ENCODE measurements around the gene KL. TPM values are rescaled to one million over a fixed set of nuclear protein-coding genes. Genes with fewer than 3 reads are reported as not detected.

KL gene
- total and polyA plus RNA-seq, 2 of the 8 experiments (the other 6 are each of a cell fraction or from before 2014, with no cell fraction given): 0.02 TPM; not detected in 1

- ChIA-PET CTCF (ENCODE audit: partially characterized antibody) (interaction anchor here (0.6 to 1.5 kb wide), 2 partner anchors 12 to 152 kb away, joined by 3 to 4 read pairs; no protein-coding TSS in a partner anchor), POLR2A (ENCODE audit: partially characterized antibody) (no interaction called here)
- Histone ChIP-seq H3K4me2 (ENCODE audit: insufficient read depth in 1 of 2, low read depth in 2 of 2, low read length in 2 of 2) (no peak overlapping the region), H3K23me2 (ENCODE audit: low read depth, low read length) (no peaks in the 10 kb centered on the region), H2AK5ac (ENCODE audit: low read depth, low read length) (no peak overlapping the region), H2AFZ (ENCODE audit: low read length) (no peak overlapping the region), H2BK15ac (ENCODE audit: low read length) (no peak overlapping the region), H3K4me3 (ENCODE audit: extremely low read depth in 1 of 4, insufficient read depth in 2 of 4, low read depth in 3 of 4, low read length in 4 of 4) (no peak overlapping the region), H3K36me3 (ENCODE audit: control insufficient read depth in 2 of 4, insufficient read depth in 4 of 4, low read length in 3 of 4) (no peaks in the 10 kb centered on the region), H3K79me2 (ENCODE audit: control insufficient read depth in 1 of 2, insufficient read depth in 2 of 2, low read length in 2 of 2) (no peaks in the 10 kb centered on the region), H4K8ac (ENCODE audit: extremely low read depth, insufficient read depth, low read length) (no peak overlapping the region), H2BK20ac (ENCODE audit: low read length) (no peak overlapping the region), H3K27ac (ENCODE audit: low read depth, low read length) (no peak overlapping the region), H3K79me1 (ENCODE audit: low read depth, low read length) (no peaks in the 10 kb centered on the region), H4K91ac (replicated peaks; ENCODE audit: insufficient read length, low read length) (no peak overlapping the region), H3K9me3 (ENCODE audit: insufficient read depth in 2 of 2, low read depth in 1 of 2, low read length in 1 of 2) (no peaks in the 10 kb centered on the region), H3K4me1 (replicated peaks in 1 of 4; ENCODE audit: control insufficient read depth in 3 of 4, insufficient read depth in 4 of 4, low read length in 3 of 4) (peaks cover 0 to 3% (median 0%) of the 10 kb centered on the region in 4 experiments; a peak in 1 of 7 replicates), H4K20me1 (replicated peaks in 1 of 2; ENCODE audit: control insufficient read depth in 1 of 2, insufficient read depth in 2 of 2, low read length in 2 of 2) (no peaks in the 10 kb centered on the region), H2BK12ac (ENCODE audit: low read depth, low read length) (no peak overlapping the region), H3K14ac (ENCODE audit: insufficient read length) (no peak overlapping the region), H3K18ac (ENCODE audit: extremely low read depth, low read length) (no peak overlapping the region), H3K23ac (ENCODE audit: insufficient read length) (no peak overlapping the region), H3K9ac (replicated peaks in 1 of 4; ENCODE audit: extremely low read depth in 1 of 4, low read depth in 3 of 4, low read length in 3 of 4) (no peak overlapping the region), H3K56ac (replicated peaks; ENCODE audit: insufficient read length, low read depth, low read length) (no peak overlapping the region), H3K27me3 (replicated peaks in 1 of 4; ENCODE audit: control insufficient read depth in 3 of 4, extremely low read depth in 1 of 4, insufficient read depth in 3 of 4, low read length in 3 of 4) (0 out of 7 replicates have a peak, but pooled peaks cover 0 to 2% (median 0%) of the 10 kb centered on the region in 4 experiments), H4K5ac (ENCODE audit: insufficient read length, low read depth, low read length) (no peak overlapping the region), H3K4ac (replicated peaks; ENCODE audit: insufficient read length, low read depth, low read length) (no peak overlapping the region), H2BK5ac (ENCODE audit: low read depth, low read length) (no peak overlapping the region), H2BK120ac (replicated peaks; ENCODE audit: low read depth, low read length) (no peak overlapping the region)
- DNase-seq (ENCODE audit: low read depth in 1 of 2, low spot score in 2 of 2): no peak
- TF ChIP-seq SIN3A (conservative IDR thresholded peaks at IDR 0.05 in 1 of 2, IDR thresholded peaks at IDR 0.05 in 1 of 2; ENCODE audit: low read depth in 1 of 2, low read length in 2 of 2) (no peak), TAF7 (optimal IDR thresholded peaks at IDR 0.05; ENCODE audit: borderline replicate concordance, low read depth, low read length) (no peak), NRF1 (IDR thresholded peaks at IDR 0.05; ENCODE audit: low read depth, low read length) (no peak), FOSL1 (IDR thresholded peaks at IDR 0.05; ENCODE audit: insufficient read depth, low read depth, low read length) (no peak), BCL11A (IDR thresholded peaks at IDR 0.05; ENCODE audit: low read depth in 2 of 2, low read length in 2 of 2) (no peak)
- 84% methylated on average over 10 of the region's 10 CpGs; no CpG with 5 or more reads in 1 of the 2 experiments for WGBS, 2 experiments (ENCODE audit: extremely low coverage in 1 of 2, insufficient coverage in 1 of 2, insufficient read length in 1 of 2, insufficient replicate concordance in 2 of 2, low coverage in 1 of 2, low lambda C conversion rate in 2 of 2, missing lambda C conversion rate in 1 of 2)
- no peak for FAIRE-seq
Observed at GRCh38 chr13:33076001-33076992, 60.1 kb downstream of the KL start.
